Right lobe of liver (tissue), 4 donors: Measurements from ENCODE around the gene KCNIP3.

Source experiments
- POLR2A ChIP-seq: fragments of 450-650 bp; IDR thresholded peaks from one replicate; pipeline ENCODE4 v1.6.1; 2017; ENCODE audit warnings: antibody characterized with exemption, mild to moderate bottlenecking
- TF ChIP-seq, protein P1 (sequence below), 4 donors: fragments of 200-600 bp in 3 of 4; fragments of 450-650 bp in 1 of 4; IDR thresholded peaks; one replicate each; pipeline versions ENCODE4 v1.5.1 to v1.8.0; 2016 to 2022; ENCODE audit warnings: antibody characterized with exemption in 4 of 4, mild to moderate bottlenecking in 2 of 4
- donor health status: DM: no; HTN: no; CAD: no.
- donor health status: DM: no; HTN: no; CAD: no.
- donor health status: DM: no; HTN: yes; CAD: no.

- TF ChIP-seq, protein P1, sequence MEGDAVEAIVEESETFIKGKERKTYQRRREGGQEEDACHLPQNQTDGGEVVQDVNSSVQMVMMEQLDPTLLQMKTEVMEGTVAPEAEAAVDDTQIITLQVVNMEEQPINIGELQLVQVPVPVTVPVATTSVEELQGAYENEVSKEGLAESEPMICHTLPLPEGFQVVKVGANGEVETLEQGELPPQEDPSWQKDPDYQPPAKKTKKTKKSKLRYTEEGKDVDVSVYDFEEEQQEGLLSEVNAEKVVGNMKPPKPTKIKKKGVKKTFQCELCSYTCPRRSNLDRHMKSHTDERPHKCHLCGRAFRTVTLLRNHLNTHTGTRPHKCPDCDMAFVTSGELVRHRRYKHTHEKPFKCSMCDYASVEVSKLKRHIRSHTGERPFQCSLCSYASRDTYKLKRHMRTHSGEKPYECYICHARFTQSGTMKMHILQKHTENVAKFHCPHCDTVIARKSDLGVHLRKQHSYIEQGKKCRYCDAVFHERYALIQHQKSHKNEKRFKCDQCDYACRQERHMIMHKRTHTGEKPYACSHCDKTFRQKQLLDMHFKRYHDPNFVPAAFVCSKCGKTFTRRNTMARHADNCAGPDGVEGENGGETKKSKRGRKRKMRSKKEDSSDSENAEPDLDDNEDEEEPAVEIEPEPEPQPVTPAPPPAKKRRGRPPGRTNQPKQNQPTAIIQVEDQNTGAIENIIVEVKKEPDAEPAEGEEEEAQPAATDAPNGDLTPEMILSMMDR (IDR thresholded peaks at IDR 0.05), result no peak
- no peak for TF ChIP-seq POLR2A
Measured at GRCh38 chr2:95329891-95330793, 33.0 kb downstream of the KCNIP3 start.
